Lower leg skin (tissue), 3 donors: ENCODE data around the gene NCF4.

Source experiments
- CTCF ChIP-seq, 3 donors: fragments of 450-650 bp; IDR thresholded peaks; one replicate each; pipeline ENCODE4 v1.5.1; 2016; ENCODE audit warnings: antibody characterized with exemption in 3 of 3, mild to moderate bottlenecking in 3 of 3, moderate library complexity in 2 of 3
- POLR2A ChIP-seq, 2 donors: fragments of 450-650 bp; IDR thresholded peaks; one replicate each; pipeline ENCODE4 v1.6.1; 2016 to 2017; ENCODE audit warnings: antibody characterized with exemption in 2 of 2, mild to moderate bottlenecking in 1 of 2, moderate library complexity in 1 of 2

DNA sequence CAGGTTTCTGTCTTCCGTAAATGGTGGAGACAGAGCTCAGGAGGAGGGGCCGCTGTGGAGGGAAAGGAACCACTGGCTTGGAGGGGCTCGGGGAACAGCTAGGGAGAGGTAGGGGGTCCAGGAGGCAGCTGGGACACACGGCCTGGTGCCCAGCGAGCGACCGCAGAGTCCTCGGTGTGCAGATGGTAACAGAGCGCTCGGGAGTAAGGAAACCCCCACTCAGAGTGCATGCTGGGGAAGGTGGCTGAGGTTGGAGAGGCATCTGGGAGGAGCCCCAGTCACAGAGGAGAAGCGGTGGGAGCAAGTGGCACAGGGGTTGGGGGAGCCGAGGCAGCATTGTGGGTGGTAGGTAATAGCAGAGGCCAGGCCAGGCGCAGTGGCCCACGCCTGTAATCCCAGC, 10.8 kb upstream of the NCF4 start:
- no peak for TF ChIP-seq CTCF (IDR thresholded peaks at IDR 0.05)
- no peak for TF ChIP-seq POLR2A (IDR thresholded peaks at IDR 0.05)
